Eye (tissue), 1 donor: ENCODE results near the gene MYO1B.
A peak's percentile ranks its signal among the peaks of the same experiment; 100 is the strongest.

ENCODE experiments used
- DNase-seq: peaks from one replicate; pipeline ENCODE4 v3.0.0-alpha.2; 2015

MYO1B gene

GRCh38 chr2:191228333-191228732 lies 16.9 kb upstream of the MYO1B start:
- no peak for DNase-seq

- no peak for DNase-seq
Measured at GRCh38 chr2:191228861-191229260, 16.3 kb upstream of the MYO1B start.

DNA sequence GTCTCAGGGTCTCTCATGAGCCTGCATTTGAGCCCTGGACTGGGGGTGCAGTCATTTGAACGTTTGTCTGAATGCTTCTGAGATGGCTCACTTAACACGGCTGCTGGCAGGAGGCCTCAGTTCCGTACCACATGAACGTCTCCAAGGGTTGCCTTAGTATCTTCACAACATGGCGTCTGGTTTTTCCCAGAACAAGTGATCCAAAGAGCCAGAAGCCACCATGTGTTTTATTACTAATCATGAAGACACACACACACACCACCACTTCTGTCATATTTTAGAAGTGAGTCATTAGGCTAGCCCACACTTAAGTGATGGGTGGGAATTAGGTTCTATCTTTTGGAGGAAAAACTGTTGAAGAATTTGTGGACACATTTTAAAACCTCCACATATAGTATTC lies 15.0 kb upstream of the MYO1B start:
- no peak for DNase-seq

DNA sequence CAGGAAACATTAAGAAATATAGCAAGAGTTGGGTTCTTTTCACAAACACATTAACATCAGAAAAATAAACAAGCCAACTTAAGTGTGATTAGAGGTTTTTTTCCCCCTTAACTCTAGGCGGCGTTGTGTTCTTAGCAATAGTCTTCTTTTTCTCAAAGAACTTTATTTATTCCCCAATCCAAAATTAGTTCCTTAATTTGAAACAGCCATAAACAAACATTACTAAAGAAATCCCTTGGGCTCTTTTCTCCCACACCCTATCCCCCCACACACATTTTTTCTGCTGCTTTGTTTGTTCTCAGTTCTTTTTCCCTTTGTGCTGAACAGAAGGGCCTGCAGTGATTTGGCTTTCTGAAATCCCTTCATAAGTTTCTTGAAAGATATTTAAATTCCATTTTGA lies 13.2 kb upstream of the MYO1B start:
- DNase-seq = peak; percentile 34

GRCh38 chr2:191233533-191233932 lies 11.7 kb upstream of the MYO1B start:
- no peak for DNase-seq

DNA sequence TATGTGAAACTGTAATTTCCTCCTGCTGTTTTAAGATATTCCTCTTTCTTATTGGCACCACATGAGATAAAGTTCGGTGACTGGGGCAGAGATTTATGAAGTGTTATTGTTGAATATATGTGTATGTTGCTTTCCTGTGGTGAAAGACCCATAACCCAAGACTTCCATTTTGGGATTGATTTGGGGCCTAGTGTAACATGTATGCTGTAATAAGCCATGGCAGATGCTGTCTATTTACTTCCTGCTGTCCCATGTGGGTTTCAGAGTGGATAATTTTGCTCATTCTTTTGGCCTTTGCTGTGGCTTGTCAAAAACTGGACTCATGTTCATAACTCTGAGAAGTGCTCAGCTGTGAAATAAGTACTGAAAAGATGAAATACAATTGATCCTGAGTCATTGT lies 10.8 kb upstream of the MYO1B start:
- DNase-seq = peak; percentile 63

DNA sequence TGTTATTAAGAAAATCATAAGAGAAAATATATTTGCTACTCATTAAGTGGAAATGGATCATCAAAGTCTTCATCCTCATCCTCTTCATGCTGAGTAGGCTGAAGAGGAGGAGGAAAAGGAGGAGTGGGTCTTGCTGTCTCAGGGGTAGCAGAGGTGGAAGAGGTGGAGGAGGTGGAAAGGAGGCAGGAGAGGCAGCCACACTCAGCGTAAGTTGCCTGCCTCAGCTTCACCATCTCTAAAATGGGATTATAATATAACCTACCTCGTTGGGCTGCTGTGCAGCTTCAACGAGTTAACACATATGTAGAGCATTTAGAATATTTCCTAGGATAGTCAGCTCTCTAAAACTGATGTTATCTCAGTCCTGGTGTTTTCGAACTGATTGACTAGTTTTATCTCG lies 4.3 kb upstream of the MYO1B start:
- DNase-seq = no peak

- DNase-seq = no peak
Measured at GRCh38 chr2:191241418-191241817, 3.8 kb upstream of the MYO1B start.

DNA sequence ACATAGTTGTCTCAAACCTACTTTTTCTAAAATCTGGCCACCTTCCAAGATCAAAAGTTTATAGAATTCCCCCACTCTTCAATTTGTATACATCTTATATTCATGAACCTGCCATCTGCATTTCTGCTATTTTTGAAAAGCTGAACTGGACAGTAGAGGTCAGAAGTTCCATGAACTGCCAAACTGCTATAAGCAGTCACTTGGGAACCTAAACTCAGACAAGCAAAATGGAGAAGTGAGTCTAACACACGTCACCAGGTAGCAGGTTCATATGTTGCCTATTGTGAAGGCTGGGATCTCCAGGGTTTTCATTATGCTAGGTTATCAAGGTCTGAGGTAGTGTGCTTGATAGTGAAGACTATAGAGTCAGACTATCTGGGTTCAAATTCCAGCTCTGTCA lies 2.0 kb upstream of the MYO1B start:
- no peak for DNase-seq

DNA sequence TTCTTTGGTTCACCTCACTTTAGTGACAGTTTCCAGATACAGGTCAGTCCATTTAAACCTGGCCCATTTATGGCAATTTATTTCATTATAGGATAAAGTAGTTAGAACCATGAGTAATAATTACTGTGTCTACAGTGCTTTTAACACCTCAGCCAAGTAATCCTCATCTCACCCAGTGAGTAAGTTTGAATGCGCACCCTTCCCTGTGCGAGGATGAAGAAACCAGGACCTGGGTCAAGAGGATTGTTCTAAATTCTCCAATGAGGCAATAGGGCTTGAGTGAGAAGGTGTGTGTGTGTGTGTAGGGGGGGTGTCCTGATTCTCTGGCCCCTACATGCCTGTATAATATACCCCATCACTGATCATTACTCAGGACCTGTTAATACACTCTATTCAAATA lies 854 bp upstream of the MYO1B start:
- DNase-seq = no peak

DNA sequence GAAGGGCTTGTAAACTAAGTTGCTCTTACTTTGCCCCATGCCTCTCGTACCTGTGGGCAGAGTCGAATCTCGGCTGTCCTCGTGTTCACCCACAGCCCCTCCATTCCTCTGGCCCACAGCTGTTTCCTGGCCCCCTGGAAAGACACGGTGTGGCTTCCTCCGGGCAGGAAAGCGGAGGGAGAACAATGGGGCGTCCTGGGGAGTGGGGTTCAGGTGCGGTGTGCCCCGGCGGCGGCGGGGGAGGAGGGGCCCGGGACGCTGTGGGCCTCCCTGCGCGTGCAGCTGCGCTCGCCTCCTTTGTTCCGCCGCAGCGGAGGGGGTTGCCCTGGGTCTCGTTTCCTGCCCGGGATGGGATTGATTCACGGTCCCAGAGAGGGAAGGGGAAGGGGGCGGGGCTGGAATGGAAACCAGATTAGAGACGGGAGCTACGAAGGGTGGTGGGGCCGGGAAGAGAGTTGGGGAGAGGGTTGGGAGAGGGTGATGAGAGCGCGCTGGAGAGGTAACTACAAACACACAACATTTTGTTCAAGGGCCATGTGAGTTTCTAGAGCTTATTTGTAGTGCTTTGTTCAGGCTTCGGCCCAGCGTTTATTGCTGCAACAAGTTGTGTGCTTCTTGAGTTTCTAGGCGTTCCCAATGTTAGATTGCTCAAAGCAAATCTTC lies 796 bp downstream of the MYO1B start:
- DNase-seq = no peak

DNA sequence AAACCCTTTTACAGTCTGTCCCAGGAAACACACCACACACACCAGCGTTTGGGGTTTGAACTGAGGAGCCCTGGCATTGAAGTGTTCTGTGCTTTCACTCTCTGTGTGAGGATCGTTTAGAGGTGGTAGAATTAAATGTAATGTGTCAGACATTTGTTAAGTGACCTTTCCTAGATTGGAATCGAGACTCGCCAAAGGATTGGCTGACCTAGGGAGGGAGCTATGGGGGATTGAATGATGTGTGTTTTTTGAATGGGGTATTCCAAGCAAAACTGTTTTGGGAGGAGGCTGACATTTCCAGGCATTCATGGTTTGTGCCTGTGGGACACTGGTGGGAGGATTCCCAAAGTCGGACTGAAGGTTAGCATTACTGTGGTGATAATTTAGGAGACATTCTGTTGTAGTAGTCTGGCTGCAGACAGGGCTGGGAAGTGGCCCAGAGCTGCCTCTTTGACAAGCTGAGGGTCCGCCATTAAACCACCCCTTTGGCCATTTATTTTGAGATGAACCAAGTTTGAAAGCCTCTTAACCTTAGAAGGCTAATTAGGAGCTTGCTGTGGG lies 1.7 kb downstream of the MYO1B start:
- DNase-seq = peak; percentile 53

DNA sequence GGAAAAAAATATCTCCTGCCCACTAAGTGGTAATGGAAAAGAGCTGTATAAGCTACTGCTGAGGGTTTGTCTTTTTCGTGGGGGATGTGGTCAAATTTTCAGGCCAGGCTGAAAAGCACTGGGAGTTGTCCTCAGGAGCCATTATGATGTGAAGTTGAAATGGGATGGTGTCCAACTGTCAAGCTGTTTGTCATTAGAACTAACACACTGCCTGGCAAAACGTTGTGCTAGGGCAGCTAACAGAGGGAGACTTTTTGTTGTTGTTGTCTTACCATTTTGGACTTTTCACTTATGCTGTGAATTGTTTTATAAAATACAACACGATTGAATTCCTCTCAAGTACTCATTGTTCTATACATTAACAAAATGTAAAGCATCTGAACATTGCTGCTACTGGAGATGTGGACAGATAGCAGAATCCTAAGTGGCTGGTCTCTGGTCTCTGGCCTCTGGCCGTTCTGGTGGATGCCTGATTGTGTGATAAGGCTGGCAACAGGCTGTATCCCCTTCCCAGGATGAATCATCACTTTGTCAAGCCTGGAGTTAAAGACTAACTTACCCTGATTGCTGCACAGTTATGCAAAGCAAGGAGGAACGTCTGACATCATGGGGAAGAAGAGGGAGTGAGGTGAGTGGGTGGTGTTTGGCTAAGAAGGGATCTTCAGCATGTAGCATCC lies 2.3 kb downstream of the MYO1B start:
- peak; percentile 38 for DNase-seq

GRCh38 chr2:191249156-191249813 lies 4.1 kb downstream of the MYO1B start:
- no peak for DNase-seq

DNA sequence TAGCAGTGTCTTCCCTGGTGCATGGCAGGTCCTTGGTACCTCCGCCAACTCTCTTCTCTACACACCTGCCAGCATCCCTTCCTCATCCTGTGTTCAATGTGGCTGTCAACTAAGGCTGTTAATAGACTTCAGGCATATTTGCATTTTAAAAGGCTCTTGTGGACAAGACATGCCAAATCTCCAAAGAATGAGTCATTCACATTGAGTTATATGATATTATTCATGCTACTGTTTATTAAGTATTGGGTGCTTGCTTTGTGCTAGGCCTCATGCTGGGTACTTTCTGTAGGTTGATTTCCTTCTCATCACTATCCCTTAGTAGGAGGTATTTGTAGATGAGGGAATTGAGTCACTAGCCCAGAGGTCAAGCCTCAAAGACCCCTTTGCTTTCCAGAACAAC lies 5.2 kb downstream of the MYO1B start:
- DNase-seq = no peak

DNA sequence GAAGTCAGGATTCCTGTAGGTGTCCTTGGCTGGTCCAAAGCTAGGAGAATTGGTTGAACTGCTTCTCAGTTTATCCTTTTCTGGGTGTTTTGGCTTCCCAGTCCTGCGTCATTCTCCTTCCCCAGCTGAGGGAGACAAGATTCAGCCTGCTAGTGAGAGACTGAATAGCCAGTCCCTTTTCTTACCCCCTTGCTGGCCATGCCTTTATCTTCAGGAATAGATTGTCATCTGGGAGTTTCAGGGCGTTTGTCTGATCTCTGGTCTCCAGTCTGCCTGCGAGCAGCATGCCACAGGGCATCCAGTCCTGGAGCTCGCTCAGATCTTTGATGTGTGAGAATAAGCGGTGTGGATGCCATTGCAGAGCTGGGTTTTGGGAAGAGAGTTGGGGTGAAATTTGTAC lies 5.8 kb downstream of the MYO1B start:
- no peak for DNase-seq

DNA sequence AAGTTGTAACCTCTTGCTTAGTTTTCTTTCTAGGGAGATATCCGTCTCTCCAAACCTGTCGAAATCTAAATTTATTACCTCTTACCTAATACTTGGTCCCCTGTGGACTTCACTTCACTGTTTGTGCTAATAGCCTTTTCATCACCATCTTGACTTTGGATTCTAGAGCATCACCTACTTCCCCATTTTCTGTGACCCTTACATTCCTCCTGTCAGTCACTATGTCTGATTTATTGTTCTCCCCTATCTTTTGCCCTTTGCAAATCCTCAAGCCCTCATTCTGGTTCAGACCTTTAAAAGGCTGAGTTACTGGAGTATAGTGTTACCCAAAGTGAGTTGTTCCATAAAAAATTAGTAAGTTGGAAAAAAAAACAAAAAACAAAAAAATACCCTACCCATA lies 7.5 kb downstream of the MYO1B start:
- DNase-seq = no peak

DNA sequence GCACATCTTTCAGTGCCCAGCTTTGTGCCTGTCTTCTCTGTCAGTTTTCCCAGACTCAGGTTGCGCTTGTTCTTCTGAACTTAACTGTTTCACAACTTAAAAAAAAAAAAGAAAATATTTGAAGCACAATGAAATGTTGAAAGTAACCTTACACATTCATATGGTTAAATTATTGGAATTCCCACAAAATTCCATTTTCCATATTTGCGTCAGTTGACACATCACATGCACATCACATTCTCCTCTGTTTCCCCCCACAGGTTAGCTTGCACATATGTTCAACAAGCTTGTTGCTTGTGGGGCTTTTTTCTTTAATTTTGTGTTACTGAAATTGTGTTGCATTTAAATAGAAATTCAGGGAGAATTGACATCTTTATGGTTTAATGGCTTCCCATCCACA lies 8.3 kb downstream of the MYO1B start:
- DNase-seq = no peak

- DNase-seq = no peak
Measured at GRCh38 chr2:191255271-191255670, 10.1 kb downstream of the MYO1B start.

- DNase-seq = no peak
Measured at GRCh38 chr2:191255756-191256312, 10.6 kb downstream of the MYO1B start.

DNA sequence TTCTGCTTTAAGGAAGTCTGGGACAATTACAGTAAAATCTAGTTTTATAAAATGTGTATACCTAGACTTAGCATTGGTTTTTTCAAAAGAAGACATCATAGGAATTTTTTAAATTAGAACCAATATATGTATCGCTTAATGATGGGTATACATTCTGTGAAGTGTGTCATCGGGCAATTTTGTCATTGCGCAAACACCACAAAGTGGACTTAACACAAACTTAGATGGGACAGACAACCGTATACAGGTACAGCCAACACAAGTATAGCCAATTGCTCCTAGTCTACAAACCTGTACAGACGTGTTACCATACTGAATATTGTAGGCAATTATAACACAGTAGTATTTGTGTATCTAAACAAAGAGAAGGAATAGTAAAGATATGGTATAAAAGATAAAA lies 12.7 kb downstream of the MYO1B start:
- no peak for DNase-seq

GRCh38 chr2:191258996-191259395 lies 13.8 kb downstream of the MYO1B start:
- DNase-seq = no peak

- DNase-seq = no peak
Measured at GRCh38 chr2:191262436-191262835, 17.2 kb downstream of the MYO1B start.

DNA sequence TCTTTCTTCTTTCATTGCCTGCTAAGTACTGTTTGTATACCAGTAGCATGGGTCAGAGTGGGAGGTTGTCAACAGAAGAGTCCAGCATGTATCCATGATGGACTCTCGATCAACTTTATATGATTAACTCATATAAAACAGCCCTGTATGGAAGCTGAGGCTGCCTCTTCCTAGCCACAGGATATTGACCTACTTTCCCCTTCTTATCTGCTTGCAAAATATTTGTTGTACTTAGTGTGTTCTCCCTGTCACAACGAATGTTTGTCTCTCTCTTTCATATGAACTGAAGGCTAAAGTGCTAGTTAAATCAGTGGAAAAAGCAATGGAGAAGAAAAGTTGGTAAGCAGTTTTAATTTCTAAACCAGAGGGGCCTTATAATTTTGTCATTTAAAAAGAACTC lies 17.8 kb downstream of the MYO1B start:
- DNase-seq = peak; percentile 85
